HG03439 (cell line): ENCODE data around the gene NPY4R.
"Not testable (repeated sequence)": the region's sequence is repeated elsewhere in the genome, so short reads cannot be mapped to it uniquely, and the experiment has no call there.

ENCODE experiments used
- ATAC-seq: cut with Tn5 transposase; IDR thresholded peaks from one replicate; pipeline ENCODE4 v1.9.1; 2021; ENCODE audit warnings: mild to moderate bottlenecking, moderate library complexity; ENCODE audit not compliant: unreplicated experiment

NPY4R gene

GRCh38 chr10:46465765-46466164, at the start of gene NPY4R:
Gene NPY4R (minus strand): TSS chr10:46465958. CDS start chr10:46462635, 3,323 bp downstream.
- ATAC-seq, result not testable (repeated sequence)

DNA sequence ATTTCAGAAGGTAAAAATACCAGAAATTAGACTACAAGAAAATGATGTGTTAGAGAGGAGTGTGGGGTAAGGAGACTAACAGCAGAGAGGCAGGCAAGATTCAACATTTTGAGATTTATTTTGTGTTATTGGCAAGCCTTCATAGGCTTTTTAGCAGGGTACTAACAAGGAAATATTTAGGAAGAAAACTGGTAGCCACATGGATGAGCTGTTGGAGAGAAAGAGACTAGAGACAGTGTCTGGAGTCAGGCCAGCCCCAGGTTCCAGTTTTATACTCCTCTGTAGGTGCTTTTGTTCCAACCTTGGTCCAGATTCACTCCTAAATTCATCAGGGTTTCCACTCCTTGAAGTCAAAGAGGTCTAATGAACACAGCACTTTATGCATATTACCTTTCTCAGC, 49.6 kb upstream of the NPY4R start:
- ATAC-seq, result no peak

- ATAC-seq, result no peak
Measured at GRCh38 chr10:46514899-46515298, 49.1 kb upstream of the NPY4R start.

DNA sequence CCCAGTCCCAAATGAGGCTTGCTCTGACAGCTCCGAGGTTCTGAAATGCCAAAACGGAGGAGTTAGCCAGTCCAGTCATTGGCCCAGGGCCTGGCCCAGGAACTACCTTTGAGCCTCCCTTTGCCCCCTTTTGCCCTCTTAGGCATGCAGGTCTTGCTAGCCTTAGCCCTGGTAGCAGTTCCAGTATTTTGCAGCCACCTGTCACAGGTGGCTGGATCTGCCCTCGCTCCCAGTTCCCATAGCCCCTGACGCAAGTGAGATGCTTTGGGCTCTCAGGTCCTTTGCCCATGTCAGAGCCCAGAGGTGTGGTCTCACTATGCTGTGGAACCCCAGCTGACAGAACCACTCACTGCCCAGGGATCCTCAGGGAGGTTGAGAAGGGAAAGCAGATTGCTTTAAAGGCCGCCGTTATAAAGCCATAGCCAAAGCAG, 48.7 kb upstream of the NPY4R start:
- ATAC-seq, result no peak

DNA sequence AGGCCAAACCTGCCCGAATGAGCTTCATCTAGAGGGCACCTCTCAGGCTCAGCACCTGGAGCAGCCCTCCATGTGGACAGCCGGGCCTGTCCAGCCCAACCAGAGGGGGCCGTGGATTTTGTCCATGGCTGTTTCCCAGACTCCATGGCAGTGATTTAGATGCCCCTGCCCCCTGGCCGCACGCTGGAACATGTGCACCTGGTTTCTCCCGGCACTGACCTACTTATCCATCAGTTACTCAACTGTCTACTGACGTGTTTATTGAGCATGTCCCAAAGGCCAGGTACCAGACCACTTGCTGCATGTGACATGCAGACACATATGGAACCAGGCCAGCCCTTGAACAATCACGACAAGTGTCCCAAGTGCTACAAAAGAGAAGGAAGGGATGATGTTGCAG, 47.6 kb upstream of the NPY4R start:
- ATAC-seq, result not testable (repeated sequence)

DNA sequence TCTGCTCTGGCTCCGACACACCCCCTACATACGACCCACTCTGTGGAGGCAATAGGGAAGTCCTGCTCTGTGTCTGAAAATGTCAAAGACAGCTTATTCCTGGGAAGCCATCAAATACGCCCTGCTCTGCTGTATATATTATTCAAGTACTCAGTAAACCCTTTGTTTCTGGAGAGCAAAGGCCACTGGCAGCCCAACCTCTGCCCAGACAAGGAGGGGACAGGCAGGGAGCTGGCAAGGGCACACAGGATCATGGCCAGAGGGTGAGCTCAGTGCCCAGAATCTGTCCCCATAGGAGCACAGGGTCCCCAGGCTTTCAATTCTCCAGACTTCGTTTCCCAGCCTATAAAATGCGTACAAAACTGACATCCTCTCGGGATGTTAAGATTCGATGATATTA, 47.0 kb upstream of the NPY4R start:
- ATAC-seq, result not testable (repeated sequence)

GRCh38 chr10:46512002-46512401, 46.2 kb upstream of the NPY4R start:
- ATAC-seq, result not testable (repeated sequence)

DNA sequence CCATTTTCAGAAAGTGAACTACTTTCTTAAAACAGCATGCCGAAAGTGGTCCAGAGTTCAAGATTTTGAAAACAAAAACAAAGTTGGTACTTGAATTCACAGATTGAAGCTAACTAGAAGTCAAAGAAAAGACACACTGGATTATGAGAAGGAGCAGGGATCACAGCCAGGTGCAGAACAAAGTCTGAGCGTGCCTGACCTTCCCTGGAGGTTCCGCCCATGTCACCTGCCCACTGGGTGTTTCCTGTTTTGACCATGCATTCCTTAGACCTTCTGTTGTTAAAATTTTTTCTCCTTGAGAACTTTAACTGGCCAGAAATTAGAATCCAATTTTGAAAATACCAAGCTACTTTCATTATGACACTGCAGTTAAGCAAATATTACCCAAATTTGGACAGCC, 34.2 kb upstream of the NPY4R start:
- not testable (repeated sequence) for ATAC-seq

- ATAC-seq, result not testable (repeated sequence)
Measured at GRCh38 chr10:46498985-46499703, 33.4 kb upstream of the NPY4R start.

DNA sequence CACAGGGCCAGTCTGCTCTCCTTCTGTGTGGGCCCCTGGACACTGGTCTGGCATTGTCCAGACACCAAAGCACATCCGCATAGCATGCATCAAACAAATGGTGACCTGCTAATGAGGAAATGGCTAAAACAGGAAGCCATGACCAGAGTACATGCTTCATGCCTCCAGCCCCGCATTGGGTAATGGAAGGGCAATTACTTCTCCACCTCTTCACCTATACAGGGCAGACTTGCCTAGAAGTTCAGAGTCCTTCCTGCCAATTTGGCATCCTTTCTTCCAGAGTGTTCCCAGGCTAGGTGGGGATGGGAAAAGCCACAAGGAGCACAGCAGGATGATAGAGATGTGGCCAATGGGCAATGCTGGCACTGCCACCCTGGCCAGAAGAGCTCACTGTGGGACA, 32.1 kb upstream of the NPY4R start:
- ATAC-seq, result not testable (repeated sequence)

DNA sequence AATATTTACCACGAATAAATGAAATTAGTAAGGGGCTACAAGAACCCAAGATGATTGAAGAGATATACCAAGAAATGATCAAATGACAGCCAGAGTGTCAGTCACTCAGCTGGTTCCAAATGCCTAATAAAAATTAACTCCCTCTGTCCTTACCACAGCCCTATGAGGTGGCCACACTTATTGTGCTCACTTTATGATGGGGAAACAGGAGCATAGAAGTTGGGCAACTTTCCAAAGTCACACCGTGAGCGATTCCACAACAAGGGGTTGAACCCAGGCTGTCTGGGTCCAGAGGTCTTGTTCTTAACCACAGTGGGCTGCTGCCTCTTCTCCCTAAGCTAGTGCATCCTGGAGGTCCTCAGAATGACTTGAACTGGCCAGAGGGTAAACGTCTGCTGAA, 31.6 kb upstream of the NPY4R start:
- ATAC-seq, result not testable (repeated sequence)

GRCh38 chr10:46491364-46492114, 25.8 kb upstream of the NPY4R start:
- ATAC-seq, result not testable (repeated sequence)

GRCh38 chr10:46490285-46490684, 24.5 kb upstream of the NPY4R start:
- ATAC-seq, result not testable (repeated sequence)

DNA sequence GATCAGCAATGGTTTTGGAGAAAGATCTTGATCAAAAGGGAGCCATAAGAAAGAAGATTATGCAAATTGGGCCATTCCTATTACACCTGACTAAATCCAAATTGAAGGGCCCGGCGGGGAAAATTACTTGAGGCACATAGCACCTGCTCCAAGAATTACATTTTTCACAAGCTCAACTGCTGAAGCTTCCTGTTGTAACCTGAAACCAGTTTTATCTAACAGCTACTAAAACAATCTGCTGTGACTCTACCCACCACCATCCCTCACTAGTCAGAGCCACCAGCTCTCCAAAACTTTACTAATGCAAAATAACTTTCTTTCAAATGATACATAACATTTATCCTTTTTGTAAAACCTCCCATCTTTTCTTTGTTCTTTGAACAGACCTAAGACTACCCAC, 20.7 kb upstream of the NPY4R start:
- not testable (repeated sequence) for ATAC-seq

GRCh38 chr10:46474746-46475320, 9.1 kb upstream of the NPY4R start:
- not testable (repeated sequence) for ATAC-seq

DNA sequence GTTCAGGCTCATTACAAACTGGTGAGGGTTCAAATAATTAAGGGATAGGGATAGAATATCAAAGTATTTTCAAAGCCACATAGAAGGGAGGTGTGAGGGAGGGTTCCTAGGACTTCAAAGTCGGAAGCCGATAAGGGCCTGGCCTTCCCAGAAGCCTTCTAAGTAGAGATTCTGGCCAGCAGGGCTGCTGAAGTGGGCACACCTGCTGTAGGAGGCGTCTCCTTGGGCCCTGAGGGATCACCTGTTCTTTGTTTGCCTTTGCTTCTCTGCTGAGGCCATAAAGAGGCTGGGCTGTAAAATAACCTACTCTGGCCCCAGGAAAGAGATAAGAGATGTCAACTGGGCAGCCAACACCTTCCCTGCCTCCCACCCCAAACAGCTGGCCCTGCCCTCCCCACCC, 8.0 kb upstream of the NPY4R start:
- not testable (repeated sequence) for ATAC-seq

DNA sequence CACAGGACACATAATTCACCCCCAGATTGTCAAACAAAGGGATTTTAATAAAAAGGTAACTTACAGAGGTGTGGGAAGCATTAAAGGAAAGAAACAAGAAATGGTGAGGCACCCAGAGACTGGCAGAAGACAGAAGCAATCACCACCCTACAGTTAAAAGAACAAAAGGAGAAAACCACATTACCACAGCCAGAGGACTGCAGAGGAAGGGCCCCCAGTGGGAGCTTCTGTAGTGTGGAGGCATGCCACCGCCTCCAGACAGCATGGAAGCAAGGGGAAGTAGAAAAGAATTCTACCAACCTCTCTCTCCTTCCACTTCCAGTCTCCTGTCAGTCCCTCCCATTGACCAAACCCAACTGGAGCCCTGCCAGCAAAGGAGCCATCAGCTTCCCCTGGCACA, 4.4 kb upstream of the NPY4R start:
- not testable (repeated sequence) for ATAC-seq

DNA sequence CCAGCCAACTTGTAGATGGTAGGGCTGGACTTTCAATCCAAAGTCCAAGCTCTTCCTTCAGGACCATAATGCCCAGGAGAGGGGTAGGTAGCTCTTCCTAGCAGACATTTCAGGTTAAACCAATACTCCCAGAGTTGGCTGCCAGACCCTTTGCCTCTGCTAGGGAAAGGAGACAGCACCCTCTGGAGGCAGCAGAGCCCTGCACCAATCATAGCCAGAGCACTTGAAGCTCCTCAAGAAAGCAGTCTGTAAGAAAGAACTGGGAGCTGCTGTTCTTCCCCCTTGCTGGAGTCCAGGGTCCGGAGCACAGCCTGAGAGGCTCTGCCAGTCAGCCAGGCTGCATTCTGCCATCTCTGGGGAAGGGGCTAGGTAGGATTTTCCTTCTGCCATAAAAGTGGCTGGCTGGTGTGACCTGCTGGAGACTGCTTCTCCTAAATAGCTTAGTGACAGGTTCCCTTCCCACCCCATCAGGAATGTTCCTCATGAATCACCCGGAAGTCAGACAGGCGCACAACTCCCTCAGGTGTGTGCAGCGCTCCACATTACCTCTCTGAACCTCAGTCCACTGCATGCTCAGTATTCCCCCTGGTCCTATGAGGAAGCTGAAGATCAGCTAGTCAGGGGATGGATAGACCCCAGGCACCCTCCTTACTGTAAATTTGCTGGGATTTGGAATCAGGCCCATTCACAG, 2.5 kb upstream of the NPY4R start:
- ATAC-seq, result not testable (repeated sequence)

DNA sequence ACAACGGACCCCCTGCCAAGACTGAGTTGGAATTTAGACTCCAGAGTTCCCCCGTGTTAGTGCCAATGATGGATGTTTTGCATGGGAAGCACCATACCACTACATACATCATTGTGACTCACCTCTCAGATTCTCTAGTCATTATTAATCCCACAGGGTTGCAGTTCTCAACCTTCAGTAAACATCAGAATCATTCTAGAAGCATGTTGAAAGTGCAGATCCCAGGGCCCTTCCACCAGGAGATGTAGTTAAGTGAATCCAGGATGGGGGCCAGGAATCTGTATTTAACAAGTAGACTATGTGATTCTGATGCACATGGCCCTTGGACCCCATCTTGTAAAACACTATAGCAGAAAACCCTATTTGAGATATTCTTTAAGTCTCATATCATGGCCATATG, 2.1 kb downstream of the NPY4R start:
- not testable (repeated sequence) for ATAC-seq

DNA sequence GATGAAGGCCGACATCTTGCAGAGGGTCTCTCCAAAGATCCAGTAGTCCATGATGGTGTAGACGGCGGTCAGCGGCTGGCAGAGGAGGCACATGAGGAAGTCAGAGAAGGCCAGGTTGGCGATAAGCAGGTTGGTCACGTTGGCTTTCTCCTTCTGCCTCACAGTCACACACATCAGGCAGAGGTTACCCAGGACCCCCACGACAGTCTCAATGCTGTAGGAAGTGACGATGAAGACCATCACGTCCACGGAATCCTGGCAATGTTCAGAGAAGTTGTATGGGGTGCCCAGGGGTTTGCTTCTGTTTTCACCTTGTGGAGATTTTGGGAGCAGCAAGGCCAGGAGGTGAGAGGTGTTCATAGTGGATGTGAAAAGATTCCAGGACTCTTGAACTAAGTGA, 3.5 kb downstream of the NPY4R start:
- ATAC-seq, result not testable (repeated sequence)

DNA sequence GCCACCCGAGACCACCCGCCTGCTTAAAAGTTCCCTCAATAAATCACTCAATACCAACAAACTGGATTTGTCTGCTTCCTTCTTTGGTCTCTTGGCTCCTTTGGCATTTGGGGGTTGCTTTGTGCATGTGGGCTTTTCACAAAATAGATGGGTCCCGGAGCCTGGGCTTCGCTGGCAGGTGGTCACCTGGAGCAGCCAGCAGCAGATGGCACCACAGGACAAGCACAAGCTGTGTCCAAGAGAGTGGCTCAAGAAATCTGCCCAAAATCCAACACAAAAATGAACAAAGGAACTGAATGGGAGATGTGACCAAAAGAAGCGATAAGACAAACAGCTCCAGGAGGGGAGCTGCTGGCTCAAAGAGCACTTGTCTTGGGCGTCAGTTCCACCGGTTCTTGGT, 6.2 kb downstream of the NPY4R start:
- ATAC-seq, result not testable (repeated sequence)
